ENCODE results near the gene SIAH1.
"Not testable (repeated sequence)": the region's sequence is repeated elsewhere in the genome, so short reads cannot be mapped to it uniquely, and the experiment has no call there.

SIAH1 gene

GRCh38 chr16:48381201-48381600 lies 4.0 kb downstream of the SIAH1 start:
- H3K9me2 ChIP-seq (replicated peaks; ENCODE audit: insufficient read depth, low read length), result no peaks in the 10 kb centered on the region
- H2AFZ ChIP-seq (ENCODE audit: low read depth, low read length, severe bottlenecking), result no peak overlapping the region
- H4K20me1 ChIP-seq (ENCODE audit: low read depth, low read length), result peaks cover 61% of the 10 kb centered on the region
- H3K9me3 ChIP-seq (ENCODE audit: insufficient read depth, low read length), result no peaks in the 10 kb centered on the region
- H3K79me2 ChIP-seq (ENCODE audit: insufficient read depth, low read length), result peaks cover 83% of the 10 kb centered on the region
- no peak overlapping the region for H3K27ac ChIP-seq (ENCODE audit: low read depth, low read length)
- H3K9ac ChIP-seq (ENCODE audit: low read length), result no peak overlapping the region
- TF ChIP-seq EZH2phosphoT487 (conservative IDR thresholded peaks at IDR 0.05; ENCODE audit: low read length) (no peak), CTCF (IDR thresholded peaks at IDR 0.05; ENCODE audit: insufficient read depth, low read length, poor library complexity, severe bottlenecking) (no peak)
- H3K36me3 ChIP-seq (ENCODE audit: low read length), result no peaks in the 10 kb centered on the region
- H3K27me3 ChIP-seq (ENCODE audit: low read length), result no peaks in the 10 kb centered on the region
- H3K4me2 ChIP-seq (ENCODE audit: low read depth, low read length, poor library complexity, severe bottlenecking), result no peak overlapping the region
- no peak overlapping the region for H3K4me3 ChIP-seq (ENCODE audit: insufficient read depth, low read length, poor library complexity, severe bottlenecking)
- no peaks in the 10 kb centered on the region; the same call in 1 of the 2 replicates for H3F3A ChIP-seq (ENCODE audit: insufficient read depth)

DNA sequence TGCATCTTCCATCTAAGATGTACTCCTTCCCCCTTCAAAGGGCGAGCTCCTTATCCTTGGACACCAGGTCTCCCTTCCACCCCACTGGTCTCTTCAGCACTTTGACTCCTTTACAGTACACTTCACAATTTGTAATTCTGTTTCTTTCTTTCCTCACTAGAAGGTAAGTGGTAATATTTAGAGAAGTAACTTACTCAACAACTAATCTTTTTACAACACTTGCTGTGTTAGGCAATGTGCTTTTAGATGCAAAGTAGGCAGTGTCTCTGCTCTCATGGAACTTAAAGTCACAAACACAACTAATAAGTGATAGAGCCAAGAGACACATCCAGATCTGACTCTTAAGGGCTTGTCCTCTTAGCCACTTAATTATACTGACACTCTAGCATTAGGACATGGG lies 6.4 kb downstream of the SIAH1 start:
- TF ChIP-seq CTCF (IDR thresholded peaks at IDR 0.05; ENCODE audit: insufficient read depth, low read length, poor library complexity, severe bottlenecking) (no peak), EZH2phosphoT487 (conservative IDR thresholded peaks at IDR 0.05; ENCODE audit: low read length) (no peak)
- H3K79me2 ChIP-seq (ENCODE audit: insufficient read depth, low read length), result peaks cover 99% of the 10 kb centered on the region
- H3K9me2 ChIP-seq (replicated peaks; ENCODE audit: insufficient read depth, low read length), result no peaks in the 10 kb centered on the region
- no peak overlapping the region for H3K4me3 ChIP-seq (ENCODE audit: insufficient read depth, low read length, poor library complexity, severe bottlenecking)
- H3K4me2 ChIP-seq (ENCODE audit: low read depth, low read length, poor library complexity, severe bottlenecking), result no peak overlapping the region
- no peaks in the 10 kb centered on the region; the same call in 1 of the 2 replicates for H3F3A ChIP-seq (ENCODE audit: insufficient read depth)
- no peaks in the 10 kb centered on the region for H3K9me3 ChIP-seq (ENCODE audit: insufficient read depth, low read length)
- H3K36me3 ChIP-seq (ENCODE audit: low read length), result no peaks in the 10 kb centered on the region
- peaks cover 74% of the 10 kb centered on the region for H4K20me1 ChIP-seq (ENCODE audit: low read depth, low read length)
- H3K9ac ChIP-seq (ENCODE audit: low read length), result no peak overlapping the region
- H3K27me3 ChIP-seq (ENCODE audit: low read length), result no peaks in the 10 kb centered on the region
- H2AFZ ChIP-seq (ENCODE audit: low read depth, low read length, severe bottlenecking), result no peak overlapping the region
- H3K27ac ChIP-seq (ENCODE audit: low read depth, low read length), result no peak overlapping the region

GRCh38 chr16:48378276-48378675 lies 6.9 kb downstream of the SIAH1 start:
- Histone ChIP-seq H3K79me2 (ENCODE audit: insufficient read depth, low read length) (peaks cover 99% of the 10 kb centered on the region), H3K4me2 (ENCODE audit: low read depth, low read length, poor library complexity, severe bottlenecking) (no peak overlapping the region), H4K20me1 (ENCODE audit: low read depth, low read length) (peaks cover 73% of the 10 kb centered on the region), H3K9me2 (replicated peaks; ENCODE audit: insufficient read depth, low read length) (no peaks in the 10 kb centered on the region), H3K4me3 (ENCODE audit: insufficient read depth, low read length, poor library complexity, severe bottlenecking) (no peak overlapping the region), H3K9ac (ENCODE audit: low read length) (no peak overlapping the region), H3F3A (ENCODE audit: insufficient read depth) (no peaks in the 10 kb centered on the region; the same call in 1 of the 2 replicates), H3K27me3 (ENCODE audit: low read length) (no peaks in the 10 kb centered on the region), H3K27ac (ENCODE audit: low read depth, low read length) (no peak overlapping the region), H3K9me3 (ENCODE audit: insufficient read depth, low read length) (no peaks in the 10 kb centered on the region), H3K36me3 (ENCODE audit: low read length) (no peaks in the 10 kb centered on the region), H2AFZ (ENCODE audit: low read depth, low read length, severe bottlenecking) (no peak overlapping the region)
- no peak for TF ChIP-seq EZH2phosphoT487 (conservative IDR thresholded peaks at IDR 0.05; ENCODE audit: low read length)
- no peak for TF ChIP-seq CTCF (IDR thresholded peaks at IDR 0.05; ENCODE audit: insufficient read depth, low read length, poor library complexity, severe bottlenecking)

DNA sequence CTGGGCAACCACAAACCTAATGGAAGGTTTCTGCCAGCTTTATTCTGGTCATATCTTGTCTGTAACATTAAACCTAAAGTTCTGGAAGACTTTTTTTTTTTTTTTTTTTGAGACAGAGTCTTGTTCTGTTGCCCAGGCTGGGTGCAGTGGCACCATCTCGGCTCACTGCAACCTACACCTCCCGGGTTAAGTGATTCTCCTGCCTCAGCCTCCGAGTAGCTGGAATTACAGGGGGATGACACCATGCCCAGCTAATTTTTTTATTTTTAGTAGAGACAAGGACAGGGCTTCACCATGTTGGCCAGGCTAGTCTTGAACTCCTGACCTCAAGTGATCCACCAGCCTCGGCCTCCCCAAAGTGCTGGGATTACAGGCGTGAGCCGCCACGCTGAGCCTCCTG lies 7.9 kb downstream of the SIAH1 start:
- peaks cover 73% of the 10 kb centered on the region for H4K20me1 ChIP-seq (ENCODE audit: low read depth, low read length)
- H3K4me2 ChIP-seq (ENCODE audit: low read depth, low read length, poor library complexity, severe bottlenecking), result not testable (repeated sequence)

More for the DNA sequence above, 7.9 kb downstream of the SIAH1 start:
- not testable (repeated sequence) for H3K9me2 ChIP-seq (replicated peaks; ENCODE audit: insufficient read depth, low read length); H3K36me3 ChIP-seq (ENCODE audit: low read length); H3K27me3 ChIP-seq (ENCODE audit: low read length); H2AFZ ChIP-seq (ENCODE audit: low read depth, low read length, severe bottlenecking); H3K9ac ChIP-seq (ENCODE audit: low read length); H3K4me3 ChIP-seq (ENCODE audit: insufficient read depth, low read length, poor library complexity, severe bottlenecking); H3K27ac ChIP-seq (ENCODE audit: low read depth, low read length); H3F3A ChIP-seq (ENCODE audit: insufficient read depth); H3K9me3 ChIP-seq (ENCODE audit: insufficient read depth, low read length)
- peaks cover 99% of the 10 kb centered on the region for H3K79me2 ChIP-seq (ENCODE audit: insufficient read depth, low read length)
